ENCODE results near the gene ITPR1. TPM values are rescaled to one million over a fixed set of nuclear protein-coding genes. Genes with fewer than 3 reads are reported as not detected.
"Not testable (repeated sequence)": the region's sequence is repeated elsewhere in the genome, so short reads cannot be mapped to it uniquely, and the experiment has no call there.

Gene ITPR1
- total RNA-seq, 1 donor from 2014 or later = 143 TPM

DNA sequence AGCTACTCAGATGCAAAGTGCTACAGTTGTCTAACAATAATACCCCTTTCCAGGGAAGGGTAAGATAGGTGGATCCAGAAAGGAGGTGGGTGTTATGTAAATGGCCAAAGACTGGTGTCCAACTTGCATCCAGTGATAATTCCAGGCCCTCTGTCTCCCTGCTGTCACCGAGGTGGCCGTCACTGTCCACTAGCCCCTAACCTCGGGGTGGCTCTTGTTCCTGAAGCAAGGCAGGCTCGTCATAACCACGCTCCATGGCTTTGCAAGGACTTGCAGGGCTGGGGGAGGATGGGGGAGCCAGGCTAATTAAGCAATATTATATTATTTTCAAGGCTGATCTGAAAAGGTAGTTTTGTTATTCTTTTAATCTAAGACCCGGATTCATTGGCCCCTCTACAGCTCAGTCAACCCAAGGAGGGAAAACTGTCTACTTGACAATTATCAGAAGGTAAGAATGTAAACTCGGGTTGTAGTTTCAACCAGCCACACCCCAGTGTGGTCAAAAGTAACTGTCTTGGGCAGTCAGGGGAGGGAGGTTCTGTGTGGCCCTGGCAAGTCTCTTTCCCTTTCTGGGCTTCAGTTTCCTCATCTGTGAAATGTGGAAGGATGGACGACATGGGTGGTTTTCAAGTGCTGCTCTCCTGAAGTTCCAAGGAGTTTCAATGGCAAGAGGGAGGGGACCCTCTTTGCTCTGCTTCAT lies 266.0 kb downstream of the ITPR1 start:
- Mint-ChIP-seq H3K36me3 (ENCODE audit: low read depth) (peaks cover 92% of the 10 kb centered on the region), H3K27ac (no peak overlapping the region), H3K27me3 (no peaks in the 10 kb centered on the region), H3K4me1 (peaks cover 4% of the 10 kb centered on the region), H3K9me3 (peaks cover 3% of the 10 kb centered on the region), H3K4me3 (no peak overlapping the region)
- TF ChIP-seq, protein P1, sequence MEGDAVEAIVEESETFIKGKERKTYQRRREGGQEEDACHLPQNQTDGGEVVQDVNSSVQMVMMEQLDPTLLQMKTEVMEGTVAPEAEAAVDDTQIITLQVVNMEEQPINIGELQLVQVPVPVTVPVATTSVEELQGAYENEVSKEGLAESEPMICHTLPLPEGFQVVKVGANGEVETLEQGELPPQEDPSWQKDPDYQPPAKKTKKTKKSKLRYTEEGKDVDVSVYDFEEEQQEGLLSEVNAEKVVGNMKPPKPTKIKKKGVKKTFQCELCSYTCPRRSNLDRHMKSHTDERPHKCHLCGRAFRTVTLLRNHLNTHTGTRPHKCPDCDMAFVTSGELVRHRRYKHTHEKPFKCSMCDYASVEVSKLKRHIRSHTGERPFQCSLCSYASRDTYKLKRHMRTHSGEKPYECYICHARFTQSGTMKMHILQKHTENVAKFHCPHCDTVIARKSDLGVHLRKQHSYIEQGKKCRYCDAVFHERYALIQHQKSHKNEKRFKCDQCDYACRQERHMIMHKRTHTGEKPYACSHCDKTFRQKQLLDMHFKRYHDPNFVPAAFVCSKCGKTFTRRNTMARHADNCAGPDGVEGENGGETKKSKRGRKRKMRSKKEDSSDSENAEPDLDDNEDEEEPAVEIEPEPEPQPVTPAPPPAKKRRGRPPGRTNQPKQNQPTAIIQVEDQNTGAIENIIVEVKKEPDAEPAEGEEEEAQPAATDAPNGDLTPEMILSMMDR (IDR thresholded peaks at IDR 0.05) = no peak
- no peak for DNase-seq
- CTCF ChIA-PET = no interaction called here
- intact Hi-C loops (cut with micrococcal nuclease) = no loop called here
- ATAC-seq (ENCODE audit: low read depth) = no peak
- POLR2A ChIA-PET = no interaction called here

GRCh38 chr3:4759689-4760312 lies 266.7 kb downstream of the ITPR1 start:
- intact Hi-C loops (cut with micrococcal nuclease) = no loop called here
- H3K4me3 Mint-ChIP-seq = no peak overlapping the region
- H3K27me3 Mint-ChIP-seq = no peaks in the 10 kb centered on the region
- TF ChIP-seq, protein P1 (IDR thresholded peaks at IDR 0.05) = no peak
- CTCF ChIA-PET = no interaction called here
- no peak for ATAC-seq (ENCODE audit: low read depth)
- POLR2A ChIA-PET = no interaction called here
- no peaks in the 10 kb centered on the region for H3K4me1 Mint-ChIP-seq
- peaks cover 3% of the 10 kb centered on the region for H3K9me3 Mint-ChIP-seq
- H3K27ac Mint-ChIP-seq = no peak overlapping the region
- peaks cover 92% of the 10 kb centered on the region for H3K36me3 Mint-ChIP-seq (ENCODE audit: low read depth)
- DNase-seq = no peak

DNA sequence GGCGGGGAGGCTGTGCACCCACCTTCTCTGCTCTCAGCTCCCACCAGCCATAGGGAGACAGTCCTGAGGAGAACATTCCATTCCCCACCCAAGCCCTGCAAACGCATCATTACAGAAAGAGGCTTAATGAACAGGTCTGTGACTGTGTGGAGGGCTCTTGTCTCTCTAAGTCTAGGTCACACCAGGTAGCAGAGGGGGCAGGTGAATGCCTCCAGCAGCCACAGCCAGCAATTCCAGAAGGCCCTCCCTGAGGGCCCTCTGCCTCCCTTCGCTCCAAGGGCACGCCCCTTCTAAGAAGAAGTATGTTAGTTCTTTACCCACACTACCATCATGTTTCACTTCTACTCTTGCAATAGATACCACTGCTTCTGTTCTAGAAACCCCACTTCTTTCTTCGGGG lies 268.6 kb downstream of the ITPR1 start:
- Mint-ChIP-seq H3K9me3 (peaks cover 3% of the 10 kb centered on the region), H3K4me3 (no peak overlapping the region), H3K36me3 (ENCODE audit: low read depth) (peaks cover 94% of the 10 kb centered on the region), H3K4me1 (no peaks in the 10 kb centered on the region), H3K27ac (no peak overlapping the region), H3K27me3 (no peaks in the 10 kb centered on the region)
- CTCF ChIA-PET = no interaction called here
- intact Hi-C loops (cut with micrococcal nuclease) = no loop called here
- POLR2A ChIA-PET = no interaction called here
- no peak for DNase-seq
- no peak for ATAC-seq (ENCODE audit: low read depth)
- TF ChIP-seq, protein P1 (IDR thresholded peaks at IDR 0.05) = no peak

DNA sequence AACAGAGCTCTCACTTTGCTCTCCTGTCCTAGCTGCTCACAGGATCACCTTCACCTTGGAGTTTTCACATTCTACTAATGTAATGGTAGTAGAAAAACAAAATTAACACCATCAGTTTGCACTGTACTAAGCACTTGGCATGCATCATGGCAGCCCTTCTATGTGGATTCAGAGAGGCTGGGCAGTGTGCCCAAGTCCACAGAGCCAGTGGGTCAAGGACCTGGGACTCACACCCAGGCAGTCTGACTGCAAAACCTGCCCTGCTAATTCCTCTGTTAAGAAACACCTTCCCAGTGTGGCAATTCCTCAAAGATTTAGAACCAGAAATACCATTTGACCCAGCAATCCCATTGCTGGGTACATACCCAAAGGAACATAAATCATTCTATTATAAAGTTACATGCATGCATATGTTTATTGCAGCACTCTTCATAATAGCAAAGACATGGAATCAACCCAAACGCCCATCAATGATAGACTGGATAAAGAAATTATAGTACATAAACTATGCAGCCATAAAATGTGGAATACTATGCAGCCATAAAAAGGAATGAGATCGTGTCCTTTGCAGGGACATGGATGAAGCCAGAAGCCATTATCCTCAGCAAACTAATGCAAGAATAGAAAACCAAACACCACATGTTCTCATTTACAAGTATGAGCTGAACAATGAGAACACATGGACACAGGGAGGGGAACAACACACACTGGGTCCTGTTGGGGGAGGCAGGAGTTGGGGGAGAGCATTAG lies 269.5 kb downstream of the ITPR1 start:
- DNase-seq; H3K27me3 Mint-ChIP-seq; H3K4me1 Mint-ChIP-seq; CTCF ChIA-PET; intact Hi-C loops (cut with micrococcal nuclease); H3K4me3 Mint-ChIP-seq; H3K27ac Mint-ChIP-seq; ATAC-seq (ENCODE audit: low read depth); H3K9me3 Mint-ChIP-seq; POLR2A ChIA-PET: not testable (repeated sequence)
- peaks cover 95% of the 10 kb centered on the region for H3K36me3 Mint-ChIP-seq (ENCODE audit: low read depth)

- peaks cover 95% of the 10 kb centered on the region for H3K36me3 Mint-ChIP-seq (ENCODE audit: low read depth)
- ChIA-PET CTCF (no interaction called here), POLR2A (no interaction called here)
- H3K4me3 Mint-ChIP-seq = no peak overlapping the region
- no peak overlapping the region for H3K27ac Mint-ChIP-seq
- TF ChIP-seq, protein P1 (IDR thresholded peaks at IDR 0.05) = no peak
- H3K27me3 Mint-ChIP-seq = no peaks in the 10 kb centered on the region
- ATAC-seq (ENCODE audit: low read depth) (no peak), DNase-seq (no peak)
- no peaks in the 10 kb centered on the region for H3K4me1 Mint-ChIP-seq
- peaks cover 3% of the 10 kb centered on the region for H3K9me3 Mint-ChIP-seq
- intact Hi-C loops (cut with micrococcal nuclease) = loop anchor here (2.0 kb wide), 1 partner anchor 15 kb away; no protein-coding TSS in a partner anchor
Observed at GRCh38 chr3:4763604-4764247, 270.6 kb downstream of the ITPR1 start.

Measured in activated B cell treated with CpG ODN at 0.5 μM for 24 hours (primary cell).